Activated CD4-positive, alpha-beta T cell treated with anti-CD3 and anti-CD28 coated beads, Interleukin-10, Interleukin-2, amounts not matched to agents 100 ng/mL and 50 ng/mL, durations not matched to agents 16 hours and 8 hours (primary cell): ENCODE results near the gene CHCHD3.
"Not testable (repeated sequence)": the region's sequence is repeated elsewhere in the genome, so short reads cannot be mapped to it uniquely, and the experiment has no call there.

ENCODE experiments used
- DNase-seq: peaks from one replicate; pipeline ENCODE4 v3.0.0-alpha.2; 2020

Gene CHCHD3

GRCh38 chr7:132942701-132943100 lies 139.2 kb downstream of the CHCHD3 start:
- no peak for DNase-seq

- no peak for DNase-seq
Observed at GRCh38 chr7:132941905-132942304, 140.0 kb downstream of the CHCHD3 start.

GRCh38 chr7:132941428-132941827 lies 140.5 kb downstream of the CHCHD3 start:
- no peak for DNase-seq

GRCh38 chr7:132940084-132940483 lies 141.8 kb downstream of the CHCHD3 start:
- DNase-seq = no peak

- DNase-seq = no peak
Observed at GRCh38 chr7:132939495-132939894, 142.4 kb downstream of the CHCHD3 start.

GRCh38 chr7:132937286-132937685 lies 144.6 kb downstream of the CHCHD3 start:
- DNase-seq = no peak

GRCh38 chr7:132935608-132936007 lies 146.3 kb downstream of the CHCHD3 start:
- no peak for DNase-seq

GRCh38 chr7:132934017-132934416 lies 147.9 kb downstream of the CHCHD3 start:
- DNase-seq = no peak

GRCh38 chr7:132933072-132933458 lies 148.8 kb downstream of the CHCHD3 start:
- DNase-seq = peak; percentile 70

- DNase-seq = no peak
Observed at GRCh38 chr7:132932296-132933071, 149.4 kb downstream of the CHCHD3 start.

- DNase-seq = no peak
Observed at GRCh38 chr7:132930881-132931280, 151.0 kb downstream of the CHCHD3 start.

GRCh38 chr7:132929944-132930343 lies 151.9 kb downstream of the CHCHD3 start:
- DNase-seq = not testable (repeated sequence)

GRCh38 chr7:132919771-132920170 lies 162.1 kb downstream of the CHCHD3 start:
- DNase-seq = no peak

GRCh38 chr7:132915647-132916046 lies 166.2 kb downstream of the CHCHD3 start:
- DNase-seq = no peak

GRCh38 chr7:132910657-132911056 lies 171.2 kb downstream of the CHCHD3 start:
- DNase-seq = no peak

GRCh38 chr7:132907380-132907940 lies 174.4 kb downstream of the CHCHD3 start:
- DNase-seq = no peak

- DNase-seq = no peak
Observed at GRCh38 chr7:132906193-132906835, 175.6 kb downstream of the CHCHD3 start.

GRCh38 chr7:132905136-132905535 lies 176.8 kb downstream of the CHCHD3 start:
- DNase-seq = not testable (repeated sequence)

GRCh38 chr7:132904209-132904608 lies 177.7 kb downstream of the CHCHD3 start:
- no peak for DNase-seq

GRCh38 chr7:132902294-132902693 lies 179.6 kb downstream of the CHCHD3 start:
- not testable (repeated sequence) for DNase-seq

- no peak for DNase-seq
Observed at GRCh38 chr7:132901241-132901640, 180.6 kb downstream of the CHCHD3 start.

- DNase-seq = no peak
Observed at GRCh38 chr7:132899833-132900232, 182.1 kb downstream of the CHCHD3 start.

GRCh38 chr7:132898641-132899175 lies 183.2 kb downstream of the CHCHD3 start:
- DNase-seq = not testable (repeated sequence)
